HepG2 (cell line): ENCODE data around the gene CABP4. TPM values are rescaled to one million over a fixed set of nuclear protein-coding genes. Genes with fewer than 3 reads are reported as not detected.

ENCODE experiments used
- ARID2 ChIP-seq: sonication (generic); formaldehyde crosslinking; IDR thresholded peaks from 2 replicates; pipeline ENCODE4 v1.8.1; 2022; ENCODE audit warnings: mild to moderate bottlenecking, missing genetic modification reagents, borderline replicate concordance
- GZF1 ChIP-seq: sonication (generic); formaldehyde crosslinking; IDR thresholded peaks from 2 replicates; pipeline ENCODE4 v1.5.1; 2020; ENCODE audit warnings: mild to moderate bottlenecking, missing genetic modification reagents
- KAT8 ChIP-seq: IDR thresholded peaks from 2 replicates; pipeline ENCODE4 v1.6.1; 2016; ENCODE audit warnings: missing genetic modification reagents, missing compliant biosample characterization
- RFX1 ChIP-seq: fragments of 450-650 bp; IDR thresholded peaks from 2 replicates; pipeline ENCODE4 v1.6.1; 2017
- ZNF274 ChIP-seq: sonication (generic); formaldehyde crosslinking; IDR thresholded peaks from 2 replicates; pipeline ENCODE4 v1.5.1; 2020; ENCODE audit warnings: mild to moderate bottlenecking, missing genetic modification reagents
- ZNF451 ChIP-seq: sonication (generic); formaldehyde crosslinking; IDR thresholded peaks from 2 replicates; pipeline ENCODE4 v1.5.0; 2020; ENCODE audit warnings: mild to moderate bottlenecking, missing genetic modification reagents
- ZNF670 ChIP-seq: sonication (generic); formaldehyde crosslinking; IDR thresholded peaks from 2 replicates; pipeline ENCODE4 v1.8.0; 2022; ENCODE audit warnings: mild to moderate bottlenecking, missing genetic modification reagents, borderline replicate concordance
- polyA plus RNA-seq, 8 experiments: library from polyadenylated mRNA; depleted of rRNA in 3 of 8; stranded (reverse) in 7 of 8; unstranded in 1 of 8; fragments of >200 nt; fragmentation: Illumina TruSeq in 4 of 8; extraction: Trizol in 4 of 8; gene quantifications; 2 replicates each; pipeline versions ENCODE4 v1.2.1 to v1.2.3, GENCODE V29; 2011 to 2016; ENCODE audit warnings: low read depth in 4 of 8, missing spikeins in 1 of 8, mixed read lengths in 1 of 8; ENCODE audit not compliant: insufficient read depth in 1 of 8
- total RNA-seq, 5 experiments: library from RNA; depleted of rRNA; stranded (reverse); fragments of >200 nt; fragmentation: Illumina TruSeq; extraction: Trizol; gene quantifications; 2 replicates each; pipeline ENCODE4 v1.2.3, GENCODE V29; 2016; ENCODE audit warnings: low read depth in 1 of 5
- TF ChIP-seq, protein P1 (sequence below): sonication (generic); formaldehyde crosslinking; IDR thresholded peaks from 2 replicates; pipeline ENCODE4 v1.5.1; 2020; ENCODE audit warnings: mild to moderate bottlenecking, missing genetic modification reagents, moderate library complexity
- TF ChIP-seq, protein P2 (sequence below): sonication (generic); formaldehyde crosslinking; IDR thresholded peaks from 2 replicates; pipeline ENCODE4 v1.4.0; 2020; ENCODE audit warnings: missing genetic modification reagents, borderline replicate concordance
- TF ChIP-seq, protein P3 (sequence below), 2 experiments: fragments of 450-650 bp in 1 of 2; sonication (generic) in 1 of 2; formaldehyde crosslinking in 1 of 2; IDR thresholded peaks; 2 replicates each; pipeline versions ENCODE4 v1.6.1 to v1.8.0; 2016 to 2022; ENCODE audit warnings: antibody characterized with exemption in 1 of 2, mild to moderate bottlenecking in 1 of 2, missing genetic modification reagents in 1 of 2

The CABP4 gene
- total and polyA plus RNA-seq, 2 of the 13 experiments (the other 11 are each of a cell fraction or from before 2014, with no cell fraction given), result not detected

DNA sequence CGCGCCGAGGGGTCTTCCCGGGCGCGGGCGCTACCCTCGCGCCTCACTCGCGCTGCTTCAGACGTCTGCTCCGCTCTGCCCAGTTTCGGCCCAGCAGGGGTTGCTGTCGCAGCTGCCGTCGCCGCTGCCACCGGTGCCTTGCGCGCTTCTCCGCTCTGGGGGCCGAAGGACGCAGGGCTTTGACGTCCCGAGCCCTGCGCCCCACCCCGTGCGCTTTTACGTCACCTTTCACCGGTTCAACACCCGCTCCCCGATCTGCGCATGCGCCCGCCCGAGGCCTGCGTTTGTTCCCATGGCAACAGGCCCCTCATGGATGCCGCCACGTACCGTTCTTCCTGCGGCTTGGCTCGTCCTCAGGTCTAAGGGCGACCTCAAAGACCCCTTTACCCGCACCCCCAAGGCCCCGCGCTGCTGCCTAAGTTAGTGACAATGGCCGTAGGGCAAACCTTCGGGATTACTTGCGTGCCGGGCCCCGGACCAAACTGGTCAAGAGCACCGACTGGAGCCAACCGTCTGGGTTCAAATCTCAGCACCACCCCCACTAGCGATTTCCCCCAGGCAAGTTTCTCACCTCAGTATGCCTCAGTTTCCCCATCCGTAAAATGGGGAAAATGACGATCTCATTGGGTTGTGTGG is 53.5 kb downstream of the CABP4 start (continued):
- TF ChIP-seq ZNF670 (CRISPR knock-in tag) (0 out of 2 replicates have a peak, but pooled peaks have one; percentile 63), ARID2 (no peak), RFX1 (peak; percentile 99), ZNF451 (CRISPR knock-in tag) (peak; percentile 86), GZF1 (0 out of 2 replicates have a peak, but pooled peaks have one; percentile 24), ZNF274 (CRISPR knock-in tag) (0 out of 2 replicates have a peak, but pooled peaks have one; percentile 31), KAT8 (CRISPR knock-in tag) (peak; percentile 90)
- TF ChIP-seq, protein P1, sequence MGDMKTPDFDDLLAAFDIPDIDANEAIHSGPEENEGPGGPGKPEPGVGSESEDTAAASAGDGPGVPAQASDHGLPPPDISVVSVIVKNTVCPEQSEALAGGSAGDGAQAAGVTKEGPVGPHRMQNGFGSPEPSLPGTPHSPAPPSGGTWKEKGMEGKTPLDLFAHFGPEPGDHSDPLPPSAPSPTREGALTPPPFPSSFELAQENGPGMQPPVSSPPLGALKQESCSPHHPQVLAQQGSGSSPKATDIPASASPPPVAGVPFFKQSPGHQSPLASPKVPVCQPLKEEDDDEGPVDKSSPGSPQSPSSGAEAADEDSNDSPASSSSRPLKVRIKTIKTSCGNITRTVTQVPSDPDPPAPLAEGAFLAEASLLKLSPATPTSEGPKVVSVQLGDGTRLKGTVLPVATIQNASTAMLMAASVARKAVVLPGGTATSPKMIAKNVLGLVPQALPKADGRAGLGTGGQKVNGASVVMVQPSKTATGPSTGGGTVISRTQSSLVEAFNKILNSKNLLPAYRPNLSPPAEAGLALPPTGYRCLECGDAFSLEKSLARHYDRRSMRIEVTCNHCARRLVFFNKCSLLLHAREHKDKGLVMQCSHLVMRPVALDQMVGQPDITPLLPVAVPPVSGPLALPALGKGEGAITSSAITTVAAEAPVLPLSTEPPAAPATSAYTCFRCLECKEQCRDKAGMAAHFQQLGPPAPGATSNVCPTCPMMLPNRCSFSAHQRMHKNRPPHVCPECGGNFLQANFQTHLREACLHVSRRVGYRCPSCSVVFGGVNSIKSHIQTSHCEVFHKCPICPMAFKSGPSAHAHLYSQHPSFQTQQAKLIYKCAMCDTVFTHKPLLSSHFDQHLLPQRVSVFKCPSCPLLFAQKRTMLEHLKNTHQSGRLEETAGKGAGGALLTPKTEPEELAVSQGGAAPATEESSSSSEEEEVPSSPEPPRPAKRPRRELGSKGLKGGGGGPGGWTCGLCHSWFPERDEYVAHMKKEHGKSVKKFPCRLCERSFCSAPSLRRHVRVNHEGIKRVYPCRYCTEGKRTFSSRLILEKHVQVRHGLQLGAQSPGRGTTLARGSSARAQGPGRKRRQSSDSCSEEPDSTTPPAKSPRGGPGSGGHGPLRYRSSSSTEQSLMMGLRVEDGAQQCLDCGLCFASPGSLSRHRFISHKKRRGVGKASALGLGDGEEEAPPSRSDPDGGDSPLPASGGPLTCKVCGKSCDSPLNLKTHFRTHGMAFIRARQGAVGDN (CRISPR knock-in tag), result peak; percentile 66
- TF ChIP-seq, protein P2, sequence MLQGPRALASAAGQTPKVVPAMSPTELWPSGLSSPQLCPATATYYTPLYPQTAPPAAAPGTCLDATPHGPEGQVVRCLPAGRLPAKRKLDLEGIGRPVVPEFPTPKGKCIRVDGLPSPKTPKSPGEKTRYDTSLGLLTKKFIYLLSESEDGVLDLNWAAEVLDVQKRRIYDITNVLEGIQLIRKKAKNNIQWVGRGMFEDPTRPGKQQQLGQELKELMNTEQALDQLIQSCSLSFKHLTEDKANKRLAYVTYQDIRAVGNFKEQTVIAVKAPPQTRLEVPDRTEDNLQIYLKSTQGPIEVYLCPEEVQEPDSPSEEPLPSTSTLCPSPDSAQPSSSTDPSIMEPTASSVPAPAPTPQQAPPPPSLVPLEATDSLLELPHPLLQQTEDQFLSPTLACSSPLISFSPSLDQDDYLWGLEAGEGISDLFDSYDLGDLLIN, result peak; percentile 94; the same call in 1 of the 2 replicates
- TF ChIP-seq, protein P3, sequence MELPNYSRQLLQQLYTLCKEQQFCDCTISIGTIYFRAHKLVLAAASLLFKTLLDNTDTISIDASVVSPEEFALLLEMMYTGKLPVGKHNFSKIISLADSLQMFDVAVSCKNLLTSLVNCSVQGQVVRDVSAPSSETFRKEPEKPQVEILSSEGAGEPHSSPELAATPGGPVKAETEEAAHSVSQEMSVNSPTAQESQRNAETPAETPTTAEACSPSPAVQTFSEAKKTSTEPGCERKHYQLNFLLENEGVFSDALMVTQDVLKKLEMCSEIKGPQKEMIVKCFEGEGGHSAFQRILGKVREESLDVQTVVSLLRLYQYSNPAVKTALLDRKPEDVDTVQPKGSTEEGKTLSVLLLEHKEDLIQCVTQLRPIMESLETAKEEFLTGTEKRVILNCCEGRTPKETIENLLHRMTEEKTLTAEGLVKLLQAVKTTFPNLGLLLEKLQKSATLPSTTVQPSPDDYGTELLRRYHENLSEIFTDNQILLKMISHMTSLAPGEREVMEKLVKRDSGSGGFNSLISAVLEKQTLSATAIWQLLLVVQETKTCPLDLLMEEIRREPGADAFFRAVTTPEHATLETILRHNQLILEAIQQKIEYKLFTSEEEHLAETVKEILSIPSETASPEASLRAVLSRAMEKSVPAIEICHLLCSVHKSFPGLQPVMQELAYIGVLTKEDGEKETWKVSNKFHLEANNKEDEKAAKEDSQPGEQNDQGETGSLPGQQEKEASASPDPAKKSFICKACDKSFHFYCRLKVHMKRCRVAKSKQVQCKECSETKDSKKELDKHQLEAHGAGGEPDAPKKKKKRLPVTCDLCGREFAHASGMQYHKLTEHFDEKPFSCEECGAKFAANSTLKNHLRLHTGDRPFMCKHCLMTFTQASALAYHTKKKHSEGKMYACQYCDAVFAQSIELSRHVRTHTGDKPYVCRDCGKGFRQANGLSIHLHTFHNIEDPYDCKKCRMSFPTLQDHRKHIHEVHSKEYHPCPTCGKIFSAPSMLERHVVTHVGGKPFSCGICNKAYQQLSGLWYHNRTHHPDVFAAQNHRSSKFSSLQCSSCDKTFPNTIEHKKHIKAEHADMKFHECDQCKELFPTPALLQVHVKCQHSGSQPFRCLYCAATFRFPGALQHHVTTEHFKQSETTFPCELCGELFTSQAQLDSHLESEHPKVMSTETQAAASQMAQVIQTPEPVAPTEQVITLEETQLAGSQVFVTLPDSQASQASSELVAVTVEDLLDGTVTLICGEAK (IDR thresholded peaks at IDR 0.05), result no peak
- TF ChIP-seq, protein P3 (CRISPR knock-in tag; IDR thresholded peaks at IDR 0.05), result peak; percentile 33; the same call in 1 of the 2 replicates
